Body of pancreas (tissue), 4 donors: Measurements from ENCODE around the gene SFPQ.
"Not testable (repeated sequence)": the region's sequence is repeated elsewhere in the genome, so short reads cannot be mapped to it uniquely, and the experiment has no call there.

Source experiments
- POLR2A ChIP-seq, 3 donors: fragments of 450-650 bp; IDR thresholded peaks; one replicate each; pipeline ENCODE4 v1.6.1; 2016; ENCODE audit warnings: antibody characterized with exemption in 3 of 3, mild to moderate bottlenecking in 2 of 3
- TF ChIP-seq, protein P1 (sequence below), 7 experiments: fragments of 450-650 bp in 4 of 7; fragments of 200-600 bp in 3 of 7; sonication (generic) in 3 of 7; IDR thresholded peaks; one replicate each; pipeline ENCODE4 v1.5.1; 2016 to 2019; ENCODE audit warnings: antibody characterized with exemption in 7 of 7

DNA sequence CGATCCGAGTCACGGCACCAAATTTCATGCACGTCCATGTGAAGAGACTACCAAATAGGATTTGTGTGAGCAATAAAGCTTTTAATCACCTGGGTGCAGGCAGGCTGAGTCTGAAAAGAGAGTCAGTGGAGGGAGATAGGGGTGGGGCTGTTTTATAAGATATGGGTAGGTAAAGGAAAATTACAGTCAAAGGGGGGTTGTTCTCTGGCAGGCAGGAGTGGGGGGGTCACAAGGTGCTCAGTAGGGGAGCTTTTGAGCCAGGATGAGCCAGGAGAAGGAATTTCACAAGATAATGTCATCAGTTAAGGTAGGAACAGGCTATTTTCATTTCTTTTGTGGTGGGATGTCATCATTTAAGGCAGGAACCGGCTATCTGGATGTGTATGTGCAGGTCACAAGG, 55.4 kb downstream of the SFPQ start:
- TF ChIP-seq POLR2A (IDR thresholded peaks at IDR 0.05), result not testable (repeated sequence)
- TF ChIP-seq, protein P1, sequence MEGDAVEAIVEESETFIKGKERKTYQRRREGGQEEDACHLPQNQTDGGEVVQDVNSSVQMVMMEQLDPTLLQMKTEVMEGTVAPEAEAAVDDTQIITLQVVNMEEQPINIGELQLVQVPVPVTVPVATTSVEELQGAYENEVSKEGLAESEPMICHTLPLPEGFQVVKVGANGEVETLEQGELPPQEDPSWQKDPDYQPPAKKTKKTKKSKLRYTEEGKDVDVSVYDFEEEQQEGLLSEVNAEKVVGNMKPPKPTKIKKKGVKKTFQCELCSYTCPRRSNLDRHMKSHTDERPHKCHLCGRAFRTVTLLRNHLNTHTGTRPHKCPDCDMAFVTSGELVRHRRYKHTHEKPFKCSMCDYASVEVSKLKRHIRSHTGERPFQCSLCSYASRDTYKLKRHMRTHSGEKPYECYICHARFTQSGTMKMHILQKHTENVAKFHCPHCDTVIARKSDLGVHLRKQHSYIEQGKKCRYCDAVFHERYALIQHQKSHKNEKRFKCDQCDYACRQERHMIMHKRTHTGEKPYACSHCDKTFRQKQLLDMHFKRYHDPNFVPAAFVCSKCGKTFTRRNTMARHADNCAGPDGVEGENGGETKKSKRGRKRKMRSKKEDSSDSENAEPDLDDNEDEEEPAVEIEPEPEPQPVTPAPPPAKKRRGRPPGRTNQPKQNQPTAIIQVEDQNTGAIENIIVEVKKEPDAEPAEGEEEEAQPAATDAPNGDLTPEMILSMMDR (IDR thresholded peaks at IDR 0.05), result not testable (repeated sequence)
